DOHH2 (cell line): ENCODE data around the gene UPK3A.

Experiments
- H3F3A ChIP-seq: fragments of 200-600 bp; sonication (generic), shearing (Covaris generic); 2 replicates; pipeline ENCODE4 v1.6.0; 2016; ENCODE audit warnings: antibody characterized with exemption, mild to moderate bottlenecking; ENCODE audit not compliant: control insufficient read depth, insufficient read depth
- H3K27ac ChIP-seq: fragments of 200-600 bp; sonication (generic); 2 replicates; pipeline ENCODE4 v1.5.1; 2014; ENCODE audit warnings: low read depth, mild to moderate bottlenecking, low read length, moderate library complexity
- H3K27me3 ChIP-seq: fragments of 200-600 bp; sonication (generic); 2 replicates; pipeline ENCODE4 v1.6.1; 2014; ENCODE audit warnings: mild to moderate bottlenecking, low read length, mixed read lengths; ENCODE audit not compliant: control insufficient read depth
- H3K36me3 ChIP-seq: fragments of 200-600 bp; sonication (generic); 2 replicates; pipeline ENCODE4 v1.6.1; 2014; ENCODE audit warnings: mild to moderate bottlenecking, low read length, moderate library complexity, mixed read lengths; ENCODE audit not compliant: control insufficient read depth
- H3K4me1 ChIP-seq: fragments of 200-600 bp; sonication (generic); 2 replicates; pipeline ENCODE4 v1.6.1; 2014; ENCODE audit warnings: mild to moderate bottlenecking, low read length, mixed read lengths; ENCODE audit not compliant: control insufficient read depth
- H3K4me2 ChIP-seq: fragments of 200-600 bp; sonication (generic); 2 replicates; pipeline ENCODE4 v1.6.0; 2014; ENCODE audit warnings: mild to moderate bottlenecking, low read length, moderate library complexity
- H3K4me3 ChIP-seq: fragments of 200-600 bp; sonication (generic); 2 replicates; pipeline ENCODE4 v1.5.1; 2014; ENCODE audit warnings: mild to moderate bottlenecking, low read length, mixed read lengths
- H3K79me2 ChIP-seq: fragments of 200-600 bp; sonication (generic); 2 replicates; pipeline ENCODE4 v1.6.1; 2014; ENCODE audit warnings: mild to moderate bottlenecking, low read length, mixed read lengths; ENCODE audit not compliant: control insufficient read depth
- H3K9me2 ChIP-seq: fragments of 200-600 bp; sonication (generic); replicated peaks from 2 replicates; pipeline ENCODE4 v1.6.1; 2014; ENCODE audit warnings: mild to moderate bottlenecking, low read length, mixed read lengths; ENCODE audit not compliant: control insufficient read depth
- H3K9me3 ChIP-seq: fragments of 200-600 bp; sonication (generic); 2 replicates; pipeline ENCODE4 v1.6.1; 2014; ENCODE audit warnings: antibody characterized with exemption, low read length, mixed read lengths; ENCODE audit not compliant: control insufficient read depth, insufficient read depth
- H4K20me1 ChIP-seq: fragments of 200-600 bp; sonication (generic); 2 replicates; pipeline ENCODE4 v1.6.0; 2014; ENCODE audit warnings: low read depth, mild to moderate bottlenecking, antibody characterized with exemption, low read length, moderate library complexity; ENCODE audit not compliant: control insufficient read depth, insufficient read depth
- EZH2phosphoT487 ChIP-seq: fragments of 200-600 bp; sonication (generic); IDR thresholded peaks from 2 replicates; pipeline ENCODE4 v1.6.1; 2017; ENCODE audit warnings: borderline replicate concordance, mild to moderate bottlenecking, antibody characterized with exemption, low read length, moderate library complexity, mixed read lengths
- TF ChIP-seq, protein P1 (sequence below): fragments of 200-600 bp; sonication (generic); IDR thresholded peaks from one replicate; pipeline ENCODE4 v1.5.1; 2014; ENCODE audit warnings: antibody characterized with exemption, mild to moderate bottlenecking, low read depth, low read length; ENCODE audit not compliant: poor library complexity, severe bottlenecking

UPK3A gene

DNA sequence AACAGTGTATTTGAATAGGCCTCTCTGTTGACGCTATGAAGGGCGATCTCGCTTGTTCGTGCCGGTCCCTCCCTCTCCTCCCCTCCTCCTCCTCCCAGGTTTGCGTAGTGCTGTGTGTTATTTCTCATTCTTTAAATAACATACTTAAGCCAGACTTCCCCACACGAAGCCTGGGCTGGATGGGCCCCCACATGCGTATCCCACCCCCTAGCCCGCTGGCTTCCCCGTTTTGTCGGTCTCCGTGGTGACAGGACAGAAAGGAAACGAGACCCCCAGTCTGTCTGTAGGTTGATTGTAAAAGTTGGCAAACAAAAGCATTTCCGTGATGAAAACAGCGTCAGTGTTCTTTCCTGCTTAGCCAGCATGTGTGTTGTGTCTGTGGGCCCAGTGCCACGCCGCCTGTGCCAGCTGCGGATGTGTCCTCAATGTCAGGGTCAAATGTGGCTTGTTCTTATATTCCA, 52.3 kb downstream of the UPK3A start:
- Histone ChIP-seq H3K4me1 (no peaks in the 10 kb centered on the region), H3K27ac (no peak overlapping the region), H3K9me3 (no peaks in the 10 kb centered on the region), H3K4me2 (no peak overlapping the region), H3K36me3 (peaks cover 16% of the 10 kb centered on the region), H4K20me1 (no peaks in the 10 kb centered on the region), H3K27me3 (no peaks in the 10 kb centered on the region), H3K79me2 (no peaks in the 10 kb centered on the region), H3K4me3 (no peak overlapping the region), H3K9me2 (no peaks in the 10 kb centered on the region), H3F3A (no peaks in the 10 kb centered on the region)
- no peak for TF ChIP-seq EZH2phosphoT487
- TF ChIP-seq, protein P1, sequence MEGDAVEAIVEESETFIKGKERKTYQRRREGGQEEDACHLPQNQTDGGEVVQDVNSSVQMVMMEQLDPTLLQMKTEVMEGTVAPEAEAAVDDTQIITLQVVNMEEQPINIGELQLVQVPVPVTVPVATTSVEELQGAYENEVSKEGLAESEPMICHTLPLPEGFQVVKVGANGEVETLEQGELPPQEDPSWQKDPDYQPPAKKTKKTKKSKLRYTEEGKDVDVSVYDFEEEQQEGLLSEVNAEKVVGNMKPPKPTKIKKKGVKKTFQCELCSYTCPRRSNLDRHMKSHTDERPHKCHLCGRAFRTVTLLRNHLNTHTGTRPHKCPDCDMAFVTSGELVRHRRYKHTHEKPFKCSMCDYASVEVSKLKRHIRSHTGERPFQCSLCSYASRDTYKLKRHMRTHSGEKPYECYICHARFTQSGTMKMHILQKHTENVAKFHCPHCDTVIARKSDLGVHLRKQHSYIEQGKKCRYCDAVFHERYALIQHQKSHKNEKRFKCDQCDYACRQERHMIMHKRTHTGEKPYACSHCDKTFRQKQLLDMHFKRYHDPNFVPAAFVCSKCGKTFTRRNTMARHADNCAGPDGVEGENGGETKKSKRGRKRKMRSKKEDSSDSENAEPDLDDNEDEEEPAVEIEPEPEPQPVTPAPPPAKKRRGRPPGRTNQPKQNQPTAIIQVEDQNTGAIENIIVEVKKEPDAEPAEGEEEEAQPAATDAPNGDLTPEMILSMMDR = no peak

DNA sequence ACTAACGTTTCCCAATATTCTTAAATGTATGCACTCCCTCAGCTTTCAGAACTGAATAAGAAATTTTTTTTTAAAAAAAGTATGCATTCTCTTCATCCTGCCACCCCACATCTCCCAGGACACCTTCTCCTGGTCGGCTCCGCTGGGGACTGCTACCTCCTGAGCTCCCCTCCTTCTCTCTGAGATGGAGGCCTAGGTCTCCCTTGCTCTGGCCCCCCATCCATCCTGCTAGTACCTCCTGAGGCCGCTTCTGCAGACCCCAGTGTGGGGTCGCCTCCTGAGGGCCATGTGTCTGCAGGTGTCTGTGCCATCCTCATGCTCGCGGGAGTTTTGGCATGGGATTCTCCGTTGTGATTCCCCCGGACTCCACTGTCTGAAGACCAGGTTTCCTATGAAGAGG, 52.8 kb downstream of the UPK3A start:
- H3K9me3 ChIP-seq = no peaks in the 10 kb centered on the region
- no peak overlapping the region for H3K4me3 ChIP-seq
- H3K36me3 ChIP-seq = peaks cover 16% of the 10 kb centered on the region

DNA sequence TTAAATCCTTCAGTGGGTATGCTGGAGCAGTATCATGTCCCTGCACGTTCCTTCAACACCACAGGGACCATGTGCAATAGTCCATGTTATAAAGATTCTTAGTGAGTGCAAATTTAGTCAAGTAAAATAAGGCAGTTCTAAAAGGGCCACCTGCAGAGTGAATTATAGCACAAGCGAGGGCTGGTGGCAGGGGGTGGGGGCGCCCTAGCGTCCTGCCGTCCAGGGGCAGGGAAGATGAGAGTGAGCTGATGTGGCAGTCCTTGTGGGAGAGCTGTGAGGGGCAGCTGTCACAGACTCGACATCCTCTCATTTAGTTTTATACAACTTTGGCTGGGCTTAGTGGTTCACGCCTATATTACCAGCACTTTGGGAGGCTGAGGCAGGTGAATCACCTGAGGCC, 54.0 kb downstream of the UPK3A start:
- no peaks in the 10 kb centered on the region for H3K4me1 ChIP-seq
- H3K79me2 ChIP-seq = no peaks in the 10 kb centered on the region
- H3K9me3 ChIP-seq = no peaks in the 10 kb centered on the region
- H3K4me3 ChIP-seq = no peak overlapping the region
- H3K4me2 ChIP-seq = no peak overlapping the region
- peaks cover 16% of the 10 kb centered on the region for H3K36me3 ChIP-seq
- no peaks in the 10 kb centered on the region for H4K20me1 ChIP-seq
- no peak for TF ChIP-seq EZH2phosphoT487
- TF ChIP-seq, protein P1 = no peak
- H3K27me3 ChIP-seq = no peaks in the 10 kb centered on the region
- H3F3A ChIP-seq = no peaks in the 10 kb centered on the region
- no peak overlapping the region for H3K27ac ChIP-seq
- no peaks in the 10 kb centered on the region for H3K9me2 ChIP-seq

More for the DNA sequence above, 52.8 kb downstream of the UPK3A start:
- no peaks in the 10 kb centered on the region for H3F3A ChIP-seq
- no peaks in the 10 kb centered on the region for H3K27me3 ChIP-seq
- H3K27ac ChIP-seq = no peak overlapping the region
- no peaks in the 10 kb centered on the region for H3K9me2 ChIP-seq
- TF ChIP-seq, protein P1 = no peak
- TF ChIP-seq EZH2phosphoT487 = no peak
- H3K4me2 ChIP-seq = no peak overlapping the region
- H4K20me1 ChIP-seq = no peaks in the 10 kb centered on the region
- no peaks in the 10 kb centered on the region for H3K79me2 ChIP-seq
- H3K4me1 ChIP-seq = no peaks in the 10 kb centered on the region
